HG02763 (cell line): ENCODE measurements around the gene GPR62.
"Not testable (repeated sequence)": the region's sequence is repeated elsewhere in the genome, so short reads cannot be mapped to it uniquely, and the experiment has no call there.

ENCODE experiments used
- ATAC-seq: cut with Tn5 transposase; IDR thresholded peaks from one replicate; pipeline ENCODE4 v1.9.1; 2021; ENCODE audit warnings: mild to moderate bottlenecking, moderate library complexity; ENCODE audit not compliant: unreplicated experiment

Gene GPR62

DNA sequence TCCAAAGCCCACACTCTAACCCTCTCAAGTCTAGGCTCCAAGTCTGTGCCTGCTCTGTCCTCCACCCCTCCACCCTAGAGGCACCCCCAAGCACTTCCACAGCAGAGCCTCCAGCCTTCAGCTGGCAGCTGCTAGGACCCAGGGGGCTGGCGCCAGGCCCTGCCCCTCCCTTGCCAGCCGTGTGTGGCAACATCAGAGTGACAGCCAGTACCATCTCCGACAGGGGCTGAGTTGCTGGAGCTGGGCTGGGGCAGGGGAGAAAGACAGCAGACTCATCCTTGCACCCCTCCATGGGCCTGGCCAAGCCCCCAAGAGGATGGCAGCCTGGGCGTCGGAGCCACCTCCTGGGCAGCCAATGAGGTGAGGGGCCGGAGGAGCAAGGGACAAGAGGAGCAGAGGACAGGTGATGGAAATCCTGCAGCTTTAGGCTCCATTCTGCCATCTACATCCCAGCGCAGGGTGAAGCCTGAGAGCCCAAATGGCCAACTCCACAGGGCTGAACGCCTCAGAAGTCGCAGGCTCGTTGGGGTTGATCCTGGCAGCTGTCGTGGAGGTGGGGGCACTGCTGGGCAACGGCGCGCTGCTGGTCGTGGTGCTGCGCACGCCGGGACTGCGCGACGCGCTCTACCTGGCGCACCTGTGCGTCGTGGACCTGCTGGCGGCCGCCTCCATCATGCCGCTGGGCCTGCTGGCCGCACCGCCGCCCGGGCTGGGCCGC, at the start of gene GPR62:
Gene GPR62 (plus strand): TSS at position 207 of the 718 bp plus-strand sequence. CDS start 272 bp downstream, at position 479.
- ATAC-seq = no peak

- no peak for ATAC-seq
These were observed 47.2 kb upstream of the GPR62 start for GRCh38 chr3:51908026-51908425.

DNA sequence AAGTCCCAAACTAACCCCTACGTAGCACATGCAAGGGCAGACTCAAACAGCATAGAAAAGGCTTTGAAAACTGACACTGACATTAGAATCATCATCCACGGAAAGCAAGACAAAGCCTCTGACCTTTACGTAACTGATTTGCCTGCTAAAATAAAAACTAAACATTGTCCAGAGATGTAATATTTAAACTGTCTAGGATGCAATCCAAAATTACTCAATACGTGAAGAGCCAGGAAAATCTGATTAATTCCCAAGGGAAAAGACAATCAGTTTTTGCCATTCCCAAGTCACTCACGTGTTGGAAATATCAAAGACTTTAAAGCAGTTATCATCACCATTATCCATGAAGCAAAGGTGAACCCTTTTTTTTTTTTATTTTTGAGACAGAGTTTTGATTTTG, 38.8 kb upstream of the GPR62 start:
- ATAC-seq = no peak

- ATAC-seq = no peak
These were observed 34.1 kb upstream of the GPR62 start for GRCh38 chr3:51921081-51921578.

DNA sequence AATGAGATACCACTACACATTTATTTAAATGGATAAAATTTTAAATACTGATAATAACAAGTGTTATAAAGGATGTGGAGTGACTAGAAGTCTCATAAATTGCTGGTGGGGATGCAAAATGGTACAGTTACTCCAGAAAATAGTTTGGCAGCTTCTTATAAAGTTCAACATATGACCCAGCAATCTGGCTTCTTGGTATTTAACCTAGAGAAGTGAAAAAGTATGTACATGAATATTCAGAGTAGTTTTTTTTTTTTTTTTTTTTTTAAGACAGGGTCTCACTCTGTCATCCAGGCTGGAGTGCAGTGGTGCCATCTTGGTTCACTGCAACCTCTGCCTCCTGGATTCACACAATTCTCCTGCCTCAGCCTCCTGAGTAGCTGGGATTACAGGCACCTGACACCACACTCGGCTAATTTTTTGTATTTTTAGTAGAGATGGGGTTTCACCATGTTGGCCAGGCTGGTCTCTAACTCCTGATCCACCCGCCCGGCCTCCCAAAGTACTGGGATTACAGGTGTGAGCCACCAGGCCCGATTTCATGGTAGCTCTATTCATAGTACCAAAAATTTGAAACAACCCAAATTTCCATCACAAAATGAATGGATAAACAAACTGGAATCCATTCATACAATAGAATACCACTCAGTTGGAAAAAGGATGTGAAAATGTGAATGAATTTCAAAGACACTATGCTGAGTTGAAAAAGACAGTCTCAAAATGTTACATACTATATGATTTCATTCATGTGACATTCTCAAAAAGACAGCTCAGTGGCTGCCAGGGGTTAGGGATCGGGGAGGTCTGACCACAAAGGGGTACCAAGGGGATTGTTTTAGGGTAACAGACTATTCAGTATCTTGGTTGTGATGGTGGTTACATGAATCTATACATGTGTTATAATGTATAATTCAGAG, 27.9 kb upstream of the GPR62 start:
- no peak for ATAC-seq

GRCh38 chr3:51928438-51928837, 26.7 kb upstream of the GPR62 start:
- ATAC-seq = no peak

DNA sequence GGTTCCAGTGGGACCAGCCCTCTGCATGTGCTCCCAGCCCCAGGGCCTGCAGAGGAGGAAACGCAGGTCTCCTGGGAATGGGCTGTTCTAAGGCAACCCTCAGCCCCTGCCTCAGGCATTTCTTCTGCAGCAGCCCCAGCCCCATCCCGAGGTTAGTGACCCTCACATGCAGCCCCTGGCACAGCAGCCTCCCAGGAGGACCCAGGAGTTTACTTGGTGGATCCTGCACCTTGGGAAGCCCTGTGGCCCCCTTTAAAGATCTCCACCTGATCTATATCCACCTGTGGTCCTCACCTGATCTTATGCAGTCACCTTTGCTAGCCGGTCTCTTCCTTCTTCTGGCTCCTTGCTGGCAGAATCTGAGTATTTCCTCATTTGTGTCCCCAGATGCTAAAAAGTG, 26.2 kb upstream of the GPR62 start:
- ATAC-seq = not testable (repeated sequence)

DNA sequence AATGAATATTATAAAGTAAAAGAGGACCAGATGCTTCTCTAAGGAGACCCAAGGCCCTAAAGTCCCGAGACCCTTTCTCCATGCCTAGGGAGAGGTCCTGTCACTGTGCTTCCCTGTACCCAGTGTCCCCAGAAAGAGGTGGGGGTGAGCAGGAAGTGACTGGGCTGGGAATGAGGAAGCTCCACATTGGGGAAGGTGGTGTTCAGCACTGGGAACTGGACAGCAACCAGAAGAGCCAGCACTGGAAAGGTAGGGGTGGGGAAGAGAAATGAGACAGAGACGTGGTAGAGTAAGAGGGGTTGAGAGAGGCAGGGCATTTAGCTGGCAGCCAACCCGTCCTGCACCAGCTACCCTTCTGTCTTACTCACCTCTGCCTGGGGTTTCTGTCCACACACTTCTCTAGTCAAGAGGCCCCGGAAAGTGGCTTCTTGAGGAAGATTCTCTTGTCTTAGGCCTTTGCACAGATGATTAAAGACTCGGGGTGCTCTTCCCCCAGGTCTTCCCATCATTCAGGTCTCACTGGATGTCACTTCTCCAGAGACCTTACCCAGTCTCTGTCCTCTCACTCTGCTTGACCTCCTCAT, 25.7 kb upstream of the GPR62 start:
- no peak for ATAC-seq

- no peak for ATAC-seq
These were observed 24.7 kb upstream of the GPR62 start for GRCh38 chr3:51930439-51930838.

- ATAC-seq = no peak
These were observed 23.4 kb upstream of the GPR62 start for GRCh38 chr3:51931756-51932155.

DNA sequence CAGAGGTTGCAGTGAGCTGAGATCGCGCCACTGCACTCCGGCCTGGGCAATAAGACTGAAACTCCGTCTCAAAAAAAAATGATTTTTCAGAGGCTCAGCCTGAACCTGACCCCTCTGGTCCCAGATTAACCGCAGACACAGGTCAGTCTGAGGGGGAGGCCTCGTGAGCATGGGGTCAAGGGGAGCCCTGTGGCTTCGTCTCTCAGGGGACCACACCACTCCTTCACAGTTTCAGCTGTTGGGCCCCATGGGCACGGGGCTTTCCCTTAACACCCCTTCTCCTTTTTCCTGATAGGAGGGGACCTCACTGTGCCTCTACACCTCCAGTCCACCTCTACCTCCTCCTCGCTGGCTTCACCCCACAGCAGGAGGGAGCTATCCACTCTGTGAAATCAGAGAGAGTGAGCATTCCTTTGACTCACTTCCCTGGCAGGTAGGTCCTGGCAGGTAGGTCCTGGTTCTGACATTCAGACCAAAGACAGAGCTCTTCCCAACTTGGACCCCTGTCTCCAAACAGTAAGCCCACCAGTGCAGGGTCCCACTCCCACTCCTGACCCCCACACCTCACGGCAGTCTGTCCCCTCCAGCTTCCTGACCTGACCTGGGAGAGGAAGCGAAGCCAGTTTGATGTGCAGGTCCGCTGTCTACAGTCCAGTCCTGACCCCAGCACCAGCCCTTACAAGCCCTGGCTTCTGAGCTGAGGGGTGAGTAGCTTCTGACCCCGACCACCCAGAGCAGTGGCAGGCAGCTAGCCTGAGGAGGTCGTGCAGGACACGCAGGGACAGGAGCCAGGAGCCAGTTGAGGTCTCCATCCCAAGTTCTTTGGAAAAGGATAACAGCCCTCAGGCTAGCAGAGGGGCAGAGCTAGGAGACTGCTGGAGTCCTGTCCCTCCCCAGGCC, 22.5 kb upstream of the GPR62 start:
- no peak for ATAC-seq

GRCh38 chr3:51933471-51934138, 21.6 kb upstream of the GPR62 start:
- ATAC-seq = no peak

DNA sequence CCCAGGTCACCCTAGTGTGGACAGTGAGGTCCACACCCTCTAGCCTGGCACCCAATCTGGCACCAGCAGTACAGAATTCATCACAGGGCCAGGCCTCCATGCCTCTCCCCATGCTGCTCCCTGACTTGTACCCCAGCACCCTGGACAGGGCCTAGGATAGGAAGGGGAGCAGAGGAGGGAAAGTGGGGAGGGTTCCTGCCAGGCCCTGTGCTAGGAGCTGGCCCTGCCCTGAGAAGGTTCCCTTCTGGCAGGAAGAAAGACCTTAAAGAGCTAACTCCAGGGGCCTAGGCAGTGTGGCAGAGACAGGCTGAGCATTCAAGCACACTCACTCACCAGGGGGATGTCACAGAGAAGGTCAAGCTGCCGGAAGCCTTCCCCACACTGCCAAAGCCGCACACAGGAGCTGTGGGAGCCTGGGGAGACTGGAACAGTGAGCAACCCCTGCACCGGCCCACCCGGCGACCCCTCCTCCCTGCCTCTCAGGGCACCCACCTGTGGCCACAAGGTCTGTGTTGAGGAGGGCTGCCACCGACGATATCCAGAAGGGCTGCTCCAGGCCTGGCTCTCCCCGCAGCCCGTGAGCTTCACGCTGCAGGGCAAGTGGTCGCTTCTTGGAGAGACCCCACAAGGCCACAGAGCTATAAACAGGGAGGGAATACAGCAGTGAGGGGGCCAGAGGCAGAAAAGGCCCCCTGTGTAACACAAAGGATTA, 20.9 kb upstream of the GPR62 start:
- no peak for ATAC-seq

- no peak for ATAC-seq
These were observed 19.9 kb upstream of the GPR62 start for GRCh38 chr3:51934991-51935885.

DNA sequence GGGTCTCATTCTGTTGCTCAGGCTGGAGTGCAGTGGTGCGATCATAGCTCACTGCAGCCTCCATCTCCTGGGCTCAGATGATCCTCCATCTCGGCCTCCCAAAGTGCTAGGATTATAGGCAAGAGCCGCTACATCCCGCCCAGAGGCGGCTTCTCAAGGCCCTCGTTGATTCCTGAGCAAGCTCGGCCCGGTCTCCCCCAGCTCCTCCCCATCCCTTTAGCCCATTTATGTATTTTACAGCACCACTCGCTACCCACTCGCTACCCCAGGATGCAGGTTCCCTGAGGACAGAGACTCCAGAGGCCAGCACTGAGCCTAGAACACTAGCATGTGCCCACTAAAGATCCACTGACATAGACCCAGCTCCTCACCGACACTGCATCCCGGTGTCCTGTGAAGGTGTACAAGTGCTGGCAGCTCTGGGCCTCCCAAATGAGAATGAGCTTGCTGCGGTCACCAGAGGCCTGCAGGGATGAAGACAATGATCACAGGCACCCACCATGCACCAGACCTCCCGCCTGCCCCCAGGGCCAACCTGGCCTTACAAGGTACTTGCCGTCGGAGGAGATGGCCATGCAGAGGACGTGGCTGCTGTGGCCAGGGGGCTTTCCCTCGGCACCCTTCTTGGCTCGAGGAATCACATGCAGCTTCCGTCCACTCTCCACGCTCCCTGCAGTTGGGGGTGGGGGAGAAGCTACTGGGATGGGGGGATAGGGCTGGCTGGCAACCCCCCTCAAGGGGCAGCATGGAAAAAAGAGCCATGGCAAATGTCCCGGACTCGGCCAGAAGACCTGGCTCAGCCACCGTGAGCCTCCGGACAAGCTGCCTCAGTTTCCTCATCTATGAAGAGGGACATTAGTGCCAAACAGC, 19.1 kb upstream of the GPR62 start:
- no peak for ATAC-seq

DNA sequence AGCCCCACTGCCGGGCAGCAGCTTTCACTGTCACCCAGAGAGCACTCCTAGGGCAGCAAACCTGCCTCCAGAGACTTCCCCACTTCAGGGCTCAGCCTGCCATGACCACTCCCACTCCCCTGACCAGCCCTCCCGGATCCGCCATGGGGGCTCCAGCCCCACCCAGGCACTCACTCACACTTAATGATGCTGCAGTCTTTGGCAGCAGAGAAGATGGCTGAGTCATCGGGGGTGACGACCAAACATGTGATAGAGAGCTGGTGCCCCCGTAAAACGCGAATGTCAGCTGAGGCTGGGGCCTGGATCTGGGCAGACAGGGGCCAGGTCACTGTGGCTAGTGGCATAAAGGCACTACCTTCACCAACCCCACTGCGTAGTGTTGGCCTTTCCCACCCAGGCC, 18.2 kb upstream of the GPR62 start:
- ATAC-seq = no peak
